GM12801 (cell line): Measurements from ENCODE around the gene STIMATE.

Experiments
- CTCF ChIP-seq: IDR thresholded peaks from one replicate; pipeline ENCODE4 v1.5.1; 2011; ENCODE audit warnings: control low read depth; ENCODE audit not compliant: insufficient read length; ENCODE audit errors: extremely low read depth

The STIMATE gene

DNA sequence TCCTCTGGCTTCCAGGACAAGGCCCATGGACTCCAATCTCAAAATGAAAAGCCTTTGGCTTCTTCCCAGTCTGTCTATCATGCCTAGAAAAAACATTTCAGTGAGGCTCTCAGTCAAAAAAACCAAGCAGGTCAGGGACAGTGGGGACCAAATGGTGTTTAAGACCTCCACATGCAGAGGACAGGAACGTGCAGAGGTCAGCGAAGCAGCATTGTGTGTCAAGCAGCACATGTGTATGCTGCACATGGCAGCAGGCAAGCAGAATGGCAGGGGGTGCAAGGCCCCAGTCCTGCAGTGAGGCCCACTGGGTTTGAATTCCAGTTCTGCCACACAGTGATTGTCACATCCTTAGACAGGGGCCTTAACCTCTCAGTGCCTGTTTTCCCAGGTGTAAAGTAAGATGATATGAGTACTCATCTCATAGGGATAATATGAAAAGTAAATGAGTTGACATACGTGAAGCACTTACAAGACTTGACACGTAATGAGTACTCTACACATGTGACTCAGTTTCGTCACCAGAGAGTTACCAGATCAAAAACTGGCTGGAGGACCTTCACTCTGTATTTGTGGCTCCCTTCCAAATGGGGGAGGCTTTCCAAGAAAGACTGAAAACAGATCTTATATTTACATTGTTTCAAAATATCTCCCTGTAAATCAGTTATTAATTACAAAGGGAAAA, 11.2 kb downstream of the STIMATE start:
- TF ChIP-seq CTCF: no peak

DNA sequence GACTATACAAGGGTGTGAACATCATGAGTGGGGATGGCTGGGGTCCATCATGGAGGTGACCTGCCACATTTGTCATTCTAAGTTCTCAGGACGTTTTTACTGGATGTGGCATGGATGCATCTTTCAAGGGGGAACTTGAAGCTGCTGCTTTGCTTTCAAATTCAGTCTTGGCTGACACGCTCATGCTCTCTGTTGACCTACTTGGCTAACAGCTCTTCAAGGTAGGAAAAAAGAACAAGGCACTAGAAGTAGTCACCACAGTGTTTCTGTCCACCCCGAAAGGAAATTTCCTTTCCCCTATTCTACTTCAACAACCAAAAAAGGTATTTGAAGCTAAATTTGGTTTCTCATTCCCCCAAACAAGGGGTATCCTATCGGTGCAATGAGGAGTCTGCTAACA, 15.0 kb downstream of the STIMATE start:
- no peak for TF ChIP-seq CTCF

DNA sequence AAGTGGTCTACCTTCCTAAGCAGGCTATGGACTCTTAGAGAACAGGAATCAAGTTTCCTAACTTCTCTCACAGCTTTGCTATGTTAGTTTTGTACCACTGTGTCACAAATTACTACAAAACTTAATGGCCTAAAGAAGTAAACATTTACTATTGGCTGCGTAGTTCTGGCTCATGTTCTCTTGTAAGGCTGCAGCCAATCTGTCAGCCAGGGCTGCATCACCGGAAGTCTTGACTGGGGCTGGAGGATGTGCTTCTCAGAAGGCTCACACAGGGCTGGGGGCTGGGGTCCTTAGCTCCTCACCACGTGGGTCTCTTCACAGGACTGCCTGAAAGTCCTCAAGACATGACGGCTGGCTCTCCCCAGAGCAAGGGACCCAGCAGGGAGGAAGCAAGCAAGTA, 15.5 kb downstream of the STIMATE start:
- TF ChIP-seq CTCF: no peak

- TF ChIP-seq CTCF: no peak
Observed at GRCh38 chr3:52880474-52880873, 16.9 kb downstream of the STIMATE start.

- no peak for TF ChIP-seq CTCF
Observed at GRCh38 chr3:52880047-52880446, 17.3 kb downstream of the STIMATE start.

DNA sequence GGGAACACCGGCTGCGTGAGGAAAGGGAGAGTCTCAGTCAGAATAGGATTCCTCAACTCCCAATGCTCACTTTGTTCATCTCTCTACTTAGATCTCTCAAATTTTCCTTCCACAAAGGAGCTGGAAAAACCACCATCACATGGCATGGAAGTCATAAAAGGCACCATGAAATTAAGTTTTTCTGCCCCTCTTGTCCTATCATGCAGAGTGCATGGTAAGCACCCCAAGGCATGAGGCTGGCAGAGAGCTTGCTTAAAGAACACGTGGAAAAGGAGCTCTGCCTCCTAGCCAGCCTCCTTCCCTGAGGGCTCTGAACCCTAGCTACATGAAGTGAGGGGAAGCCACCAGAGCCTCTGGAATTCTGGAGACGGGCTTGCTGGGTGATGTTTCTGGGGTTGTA, 17.8 kb downstream of the STIMATE start:
- TF ChIP-seq CTCF: no peak

- no peak for TF ChIP-seq CTCF
Observed at GRCh38 chr3:52879090-52879489, 18.3 kb downstream of the STIMATE start.
